Endothelial cell of umbilical vein (primary cell): Measurements from ENCODE around the gene NPLOC4. TPM values are rescaled to one million over a fixed set of nuclear protein-coding genes. Genes with fewer than 3 reads are reported as not detected.

Source experiments
- BruUV-seq: library from RNA; stranded (reverse); fragments of 400-500 nt; replicated peaks from 2 replicates; lab custom pipeline; 2021; lab: Mats Ljungman, UMichigan
- CTCF ChIA-PET: fragments of 300-600, 350-600 bp; sonication (Branson Sonifier 250); formaldehyde crosslinking; loops from one replicate; lab custom pipeline; 2021; ENCODE audit warnings: antibody characterized with exemption, inconsistent platforms; lab: Charles Lee
- POLR2A ChIA-PET: fragments of 300-600, 350-600 bp; sonication (Branson Sonifier 250); formaldehyde crosslinking; loops from one replicate; lab custom pipeline; 2021; ENCODE audit warnings: antibody characterized with exemption, inconsistent platforms; lab: Charles Lee
- DNase-seq: peaks from one replicate; pipeline ENCODE4 v3.0.0-alpha.2; 2011; ENCODE audit warnings: low read depth, low spot score
- FAIRE-seq: peaks from 2 replicates; lab custom pipeline; 2011; peaks lifted over from hg19 to GRCh38; lab: Jason Lieb, UNC
- H2AFZ ChIP-seq: 2 replicates; pipeline ENCODE4 v1.6.0; 2012; ENCODE audit warnings: low read depth, low read length, control low read depth, inconsistent platforms
- H3K27ac ChIP-seq: 2 replicates; pipeline ENCODE4 v1.5.1; 2011; ENCODE audit warnings: low read depth, mild to moderate bottlenecking, control low read depth, low read length, moderate library complexity; ENCODE audit not compliant: insufficient read depth
- H3K27me3 ChIP-seq, 2 experiments: 2 replicates each; pipeline versions ENCODE4 v1.6.0 to v1.6.1; 2011; ENCODE audit warnings: low read length in 2 of 2, mixed read lengths in 1 of 2; ENCODE audit not compliant: control insufficient read depth in 2 of 2, insufficient read depth in 2 of 2
- H3K36me3 ChIP-seq, 2 experiments: 2 replicates in 1 of 2; 3 replicates in 1 of 2; pipeline ENCODE4 v1.5.1; 2011; ENCODE audit warnings: low read length in 2 of 2, mild to moderate bottlenecking in 1 of 2, moderate library complexity in 1 of 2; ENCODE audit not compliant: control insufficient read depth in 2 of 2, insufficient read depth in 2 of 2; ENCODE audit errors: extremely low read depth in 1 of 2
- H3K4me1 ChIP-seq: 3 replicates; pipeline ENCODE4 v1.5.1; 2011; ENCODE audit warnings: mild to moderate bottlenecking, low read length; ENCODE audit not compliant: control insufficient read depth, insufficient read depth; ENCODE audit errors: extremely low read depth
- H3K4me2 ChIP-seq: 2 replicates; pipeline ENCODE4 v1.6.1; 2011; ENCODE audit warnings: low read length, control low read depth, mixed read lengths; ENCODE audit not compliant: insufficient read depth
- H3K4me3 ChIP-seq, 3 experiments: fragments of 200-600 bp in 1 of 3; sonication (generic), shearing (Covaris generic) in 1 of 3; replicated peaks in 1 of 3; 2 replicates each; pipeline ENCODE4 v1.5.1; 2011 to 2016; ENCODE audit warnings: control low read depth in 3 of 3, low read length in 3 of 3, mild to moderate bottlenecking in 2 of 3, inconsistent platforms in 1 of 3, low read depth in 1 of 3, moderate library complexity in 1 of 3; ENCODE audit not compliant: insufficient read depth in 1 of 3
- H3K79me2 ChIP-seq: 2 replicates; pipeline ENCODE4 v1.6.0; 2012; ENCODE audit warnings: low read length, inconsistent platforms; ENCODE audit not compliant: control insufficient read depth, insufficient read depth
- H3K9ac ChIP-seq: replicated peaks from 2 replicates; pipeline ENCODE3; 2011; ENCODE audit warnings: low read length, control low read depth; ENCODE audit not compliant: insufficient read depth; ENCODE audit errors: extremely low read depth
- H3K9me1 ChIP-seq: replicated peaks from 3 replicates; pipeline ENCODE4 v1.6.0; 2011; ENCODE audit warnings: mild to moderate bottlenecking, low read length; ENCODE audit not compliant: control insufficient read depth, insufficient read depth; ENCODE audit errors: extremely low read depth
- H3K9me3 ChIP-seq: replicated peaks from 2 replicates; pipeline ENCODE4 v1.5.1; 2012; ENCODE audit warnings: low read length, inconsistent platforms; ENCODE audit not compliant: control insufficient read depth, insufficient read depth
- H4K20me1 ChIP-seq: replicated peaks from 2 replicates; pipeline ENCODE3; 2011; ENCODE audit warnings: mild to moderate bottlenecking, low read length; ENCODE audit not compliant: control insufficient read depth, insufficient read depth; ENCODE audit errors: extremely low read depth
- GATA2 ChIP-seq: IDR thresholded peaks from 2 replicates; pipeline ENCODE4 v1.7.0; 2011; ENCODE audit warnings: low read depth, mild to moderate bottlenecking, moderate library complexity, mixed read lengths, low read length; ENCODE audit not compliant: insufficient read length, insufficient read depth
- MYC ChIP-seq: IDR thresholded peaks from one replicate; pipeline ENCODE4 v1.6.1; 2011; ENCODE audit warnings: mild to moderate bottlenecking, low read depth, low read length
- POLR2A ChIP-seq: IDR thresholded peaks from 2 replicates; pipeline ENCODE4 v1.6.1; 2012; ENCODE audit warnings: low read depth, mild to moderate bottlenecking, control low read depth, low read length
- POLR2AphosphoS5 ChIP-seq: IDR thresholded peaks from 2 replicates; pipeline ENCODE4 v1.6.1; 2012; ENCODE audit warnings: low read depth, mild to moderate bottlenecking, control low read depth, low read length, moderate library complexity; ENCODE audit not compliant: insufficient read depth
- dilution Hi-C: fragments of 300-500 bp; cut with MboI; formaldehyde crosslinking; loops from one replicate; pipeline ENCODE4 v1.15.0; 2019; ENCODE audit warnings: low sequenced_read_pairs; ENCODE audit not compliant: extremely low pct_ligation_motif_present
- intact Hi-C: fragments of 100-400 bp; cut with micrococcal nuclease; formaldehyde crosslinking; loops from one replicate; pipeline ENCODE4 v1.10.0; 2022
- polyA plus RNA-seq, 4 experiments: library from polyadenylated mRNA; depleted of rRNA in 3 of 4; stranded (reverse) in 3 of 4; unstranded in 1 of 4; fragments of >200 nt; gene quantifications; 2 replicates each; pipeline versions ENCODE4 v1.2.1 to v1.2.3, GENCODE V29; 2011 to 2012; ENCODE audit warnings: missing spikeins in 1 of 4
- total RNA-seq: library from RNA; stranded (reverse); gene quantifications from 2 replicates; pipeline ENCODE4 v1.2.3, GENCODE V29; 2021
- TF ChIP-seq, protein P1 (sequence below): IDR thresholded peaks from 2 replicates; pipeline ENCODE4 v1.6.1; 2011; ENCODE audit not compliant: insufficient read depth, insufficient read length
- TF ChIP-seq, protein P2 (sequence below), 2 donors: IDR thresholded peaks; 1 replicate in 1 of 2; 2 replicates in 1 of 2; pipeline ENCODE4 v1.5.1; 2011; ENCODE audit warnings: low read length in 2 of 2, mild to moderate bottlenecking in 2 of 2, moderate library complexity in 2 of 2, control low read depth in 1 of 2, inconsistent platforms in 1 of 2, low read depth in 1 of 2; ENCODE audit not compliant: insufficient read depth in 1 of 2; ENCODE audit errors: extremely low read depth in 1 of 2

The NPLOC4 gene
- total and polyA plus RNA-seq, 2 donors (not counting 3 experiments of a cell fraction or from before 2014, with no cell fraction given), result 150 to 175 TPM

GRCh38 chr17:81665205-81666091, 28.5 kb upstream of the NPLOC4 start:
- dilution Hi-C loops, result no loop called here

More at GRCh38 chr17:81665205-81666091, 28.5 kb upstream of the NPLOC4 start:
- Histone ChIP-seq H3K27ac (peak overlapping the region; percentile 36), H3K4me2 (peak overlapping the region; percentile 72), H3K9ac (peak overlapping the region; percentile 69), H4K20me1 (no peaks in the 10 kb centered on the region), H3K9me3 (no peaks in the 10 kb centered on the region), H3K4me3 (peak overlapping the region; percentile 21 to 76 (median 64)), H3K4me1 (peaks cover 18% of the 10 kb centered on the region), H3K79me2 (peaks cover 21% of the 10 kb centered on the region), H2AFZ (peak overlapping the region; percentile 13), H3K27me3 (no peaks in the 10 kb centered on the region), H3K9me1 (no peaks in the 10 kb centered on the region), H3K36me3 (peaks cover 0 to 12% of the 10 kb centered on the region in 2 experiments)
- ChIA-PET CTCF (interaction anchor here (1.0 kb wide), 1 partner anchor 29 kb away, joined by 3 read pairs; no protein-coding TSS in a partner anchor), POLR2A (no interaction called here)
- FAIRE-seq (peak; percentile 56), DNase-seq (no peak)
- BruUV-seq, result no TSS peak
- intact Hi-C loops, result loop anchor here (1.0 to 2.0 kb wide), 2 partner anchors 19 to 29 kb away; partner anchors contain the start of genes HGS, NPLOC4 and TSPAN10
- TF ChIP-seq, protein P1, sequence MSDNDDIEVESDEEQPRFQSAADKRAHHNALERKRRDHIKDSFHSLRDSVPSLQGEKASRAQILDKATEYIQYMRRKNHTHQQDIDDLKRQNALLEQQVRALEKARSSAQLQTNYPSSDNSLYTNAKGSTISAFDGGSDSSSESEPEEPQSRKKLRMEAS, result no peak
- TF ChIP-seq GATA2 (no peak), MYC (peak; percentile 94), POLR2AphosphoS5 (peak; percentile 40), POLR2A (peak; percentile 16)
- TF ChIP-seq, protein P2, sequence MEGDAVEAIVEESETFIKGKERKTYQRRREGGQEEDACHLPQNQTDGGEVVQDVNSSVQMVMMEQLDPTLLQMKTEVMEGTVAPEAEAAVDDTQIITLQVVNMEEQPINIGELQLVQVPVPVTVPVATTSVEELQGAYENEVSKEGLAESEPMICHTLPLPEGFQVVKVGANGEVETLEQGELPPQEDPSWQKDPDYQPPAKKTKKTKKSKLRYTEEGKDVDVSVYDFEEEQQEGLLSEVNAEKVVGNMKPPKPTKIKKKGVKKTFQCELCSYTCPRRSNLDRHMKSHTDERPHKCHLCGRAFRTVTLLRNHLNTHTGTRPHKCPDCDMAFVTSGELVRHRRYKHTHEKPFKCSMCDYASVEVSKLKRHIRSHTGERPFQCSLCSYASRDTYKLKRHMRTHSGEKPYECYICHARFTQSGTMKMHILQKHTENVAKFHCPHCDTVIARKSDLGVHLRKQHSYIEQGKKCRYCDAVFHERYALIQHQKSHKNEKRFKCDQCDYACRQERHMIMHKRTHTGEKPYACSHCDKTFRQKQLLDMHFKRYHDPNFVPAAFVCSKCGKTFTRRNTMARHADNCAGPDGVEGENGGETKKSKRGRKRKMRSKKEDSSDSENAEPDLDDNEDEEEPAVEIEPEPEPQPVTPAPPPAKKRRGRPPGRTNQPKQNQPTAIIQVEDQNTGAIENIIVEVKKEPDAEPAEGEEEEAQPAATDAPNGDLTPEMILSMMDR (IDR thresholded peaks at IDR 0.05; ENCODE audit: extremely low read depth in 1 of 2, insufficient read depth in 1 of 2, low read depth in 1 of 2, low read length in 2 of 2), result no peak
